Loucy (cell line): ENCODE data around the gene SHROOM3.

Experiments
- H2AFZ ChIP-seq: fragments of 200-600 bp; sonication (generic); 2 replicates; pipeline ENCODE4 v1.6.0; 2016; ENCODE audit warnings: antibody characterized with exemption, mild to moderate bottlenecking, low read length, moderate library complexity
- H3F3A ChIP-seq: fragments of 200-600 bp; 2 replicates; pipeline ENCODE4 v1.6.0; 2016; ENCODE audit warnings: antibody characterized with exemption, low read depth, mild to moderate bottlenecking
- H3K27me3 ChIP-seq: fragments of 200-600 bp; sonication (generic); 2 replicates; pipeline ENCODE4 v1.6.1; 2014; ENCODE audit warnings: low read length, mild to moderate bottlenecking; ENCODE audit not compliant: insufficient read depth, poor library complexity, severe bottlenecking
- H3K36me3 ChIP-seq: fragments of 200-600 bp; sonication (generic); 2 replicates; pipeline ENCODE4 v1.6.1; 2016; ENCODE audit warnings: low read length; ENCODE audit not compliant: insufficient read depth
- H3K4me1 ChIP-seq: fragments of 200-600 bp; sonication (generic); 2 replicates; pipeline ENCODE4 v1.5.1; 2014; ENCODE audit warnings: low read length, mild to moderate bottlenecking; ENCODE audit not compliant: insufficient read depth, poor library complexity, severe bottlenecking
- H3K4me2 ChIP-seq: fragments of 200-600 bp; sonication (generic); 2 replicates; pipeline ENCODE4 v1.6.0; 2014; ENCODE audit warnings: antibody characterized with exemption, low read length, low read depth, mild to moderate bottlenecking; ENCODE audit not compliant: poor library complexity, severe bottlenecking
- H3K4me3 ChIP-seq: fragments of 200-600 bp; sonication (generic); 2 replicates; pipeline ENCODE4 v1.5.1; 2014; ENCODE audit warnings: low read length, mild to moderate bottlenecking, mixed read lengths; ENCODE audit not compliant: poor library complexity, severe bottlenecking
- H3K79me2 ChIP-seq: fragments of 200-600 bp; sonication (generic); 2 replicates; pipeline ENCODE4 v1.6.1; 2014; ENCODE audit warnings: low read length; ENCODE audit not compliant: insufficient read depth
- H3K9ac ChIP-seq: fragments of 200-600 bp; sonication (generic); 2 replicates; pipeline ENCODE4 v1.6.0; 2014; ENCODE audit warnings: mild to moderate bottlenecking, low read depth, low read length, moderate library complexity; ENCODE audit not compliant: poor library complexity, severe bottlenecking
- H3K9me2 ChIP-seq: fragments of 200-600 bp; sonication (generic); replicated peaks from 2 replicates; pipeline ENCODE4 v1.6.1; 2016; ENCODE audit warnings: low read depth, low read length, mixed read lengths
- H3K9me3 ChIP-seq: fragments of 200-600 bp; sonication (generic); 2 replicates; pipeline ENCODE4 v1.6.1; 2014; ENCODE audit warnings: mild to moderate bottlenecking, antibody characterized with exemption, low read length, low read depth; ENCODE audit not compliant: insufficient read depth
- H4K20me1 ChIP-seq: fragments of 200-600 bp; sonication (generic); 2 replicates; pipeline ENCODE4 v1.6.0; 2014; ENCODE audit warnings: antibody characterized with exemption, low read length, mild to moderate bottlenecking; ENCODE audit not compliant: insufficient read depth, poor library complexity, severe bottlenecking
- EZH2phosphoT487 ChIP-seq: fragments of 200-600 bp; IDR thresholded peaks from 2 replicates; pipeline ENCODE4 v1.6.1; 2018; ENCODE audit warnings: antibody characterized with exemption, mild to moderate bottlenecking, moderate library complexity, borderline replicate concordance
- TF ChIP-seq, protein P1 (sequence below): fragments of 200-600 bp; sonication (generic); conservative IDR thresholded peaks from 2 replicates; pipeline ENCODE4 v1.5.1; 2014; ENCODE audit warnings: mild to moderate bottlenecking, antibody characterized with exemption, low read length

The SHROOM3 gene

DNA sequence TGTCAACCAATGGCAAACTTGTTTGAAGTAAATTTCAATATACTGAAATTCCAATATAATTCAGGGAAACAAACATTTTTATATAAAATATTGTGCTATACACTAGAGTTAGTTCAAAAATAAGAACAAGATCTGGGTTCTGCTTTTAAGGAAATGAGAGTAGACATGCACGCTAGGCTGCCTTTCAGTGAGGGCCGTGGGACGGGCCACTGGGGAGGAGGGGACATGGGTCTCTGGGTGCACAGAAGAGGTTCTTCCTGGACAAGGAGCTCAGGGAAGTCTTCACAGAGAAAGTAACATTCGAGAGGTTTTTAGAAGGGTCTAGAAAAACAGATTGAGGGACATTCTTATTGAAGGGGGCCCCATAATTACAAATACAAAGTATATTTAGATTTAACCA, 64.4 kb downstream of the SHROOM3 start:
- H3K27me3 ChIP-seq: no peaks in the 10 kb centered on the region
- no peaks in the 10 kb centered on the region for H3K4me1 ChIP-seq
- H3K4me2 ChIP-seq: no peak overlapping the region
- no peaks in the 10 kb centered on the region for H3K36me3 ChIP-seq
- H3K79me2 ChIP-seq: no peaks in the 10 kb centered on the region
- no peak overlapping the region for H2AFZ ChIP-seq
- H3K9ac ChIP-seq: no peak overlapping the region
- no peaks in the 10 kb centered on the region for H3K9me3 ChIP-seq
- no peaks in the 10 kb centered on the region for H3K9me2 ChIP-seq
- H4K20me1 ChIP-seq: no peaks in the 10 kb centered on the region
- H3F3A ChIP-seq: no peaks in the 10 kb centered on the region
- TF ChIP-seq, protein P1, sequence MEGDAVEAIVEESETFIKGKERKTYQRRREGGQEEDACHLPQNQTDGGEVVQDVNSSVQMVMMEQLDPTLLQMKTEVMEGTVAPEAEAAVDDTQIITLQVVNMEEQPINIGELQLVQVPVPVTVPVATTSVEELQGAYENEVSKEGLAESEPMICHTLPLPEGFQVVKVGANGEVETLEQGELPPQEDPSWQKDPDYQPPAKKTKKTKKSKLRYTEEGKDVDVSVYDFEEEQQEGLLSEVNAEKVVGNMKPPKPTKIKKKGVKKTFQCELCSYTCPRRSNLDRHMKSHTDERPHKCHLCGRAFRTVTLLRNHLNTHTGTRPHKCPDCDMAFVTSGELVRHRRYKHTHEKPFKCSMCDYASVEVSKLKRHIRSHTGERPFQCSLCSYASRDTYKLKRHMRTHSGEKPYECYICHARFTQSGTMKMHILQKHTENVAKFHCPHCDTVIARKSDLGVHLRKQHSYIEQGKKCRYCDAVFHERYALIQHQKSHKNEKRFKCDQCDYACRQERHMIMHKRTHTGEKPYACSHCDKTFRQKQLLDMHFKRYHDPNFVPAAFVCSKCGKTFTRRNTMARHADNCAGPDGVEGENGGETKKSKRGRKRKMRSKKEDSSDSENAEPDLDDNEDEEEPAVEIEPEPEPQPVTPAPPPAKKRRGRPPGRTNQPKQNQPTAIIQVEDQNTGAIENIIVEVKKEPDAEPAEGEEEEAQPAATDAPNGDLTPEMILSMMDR: no peak
- TF ChIP-seq EZH2phosphoT487: no peak
- no peak overlapping the region for H3K4me3 ChIP-seq

DNA sequence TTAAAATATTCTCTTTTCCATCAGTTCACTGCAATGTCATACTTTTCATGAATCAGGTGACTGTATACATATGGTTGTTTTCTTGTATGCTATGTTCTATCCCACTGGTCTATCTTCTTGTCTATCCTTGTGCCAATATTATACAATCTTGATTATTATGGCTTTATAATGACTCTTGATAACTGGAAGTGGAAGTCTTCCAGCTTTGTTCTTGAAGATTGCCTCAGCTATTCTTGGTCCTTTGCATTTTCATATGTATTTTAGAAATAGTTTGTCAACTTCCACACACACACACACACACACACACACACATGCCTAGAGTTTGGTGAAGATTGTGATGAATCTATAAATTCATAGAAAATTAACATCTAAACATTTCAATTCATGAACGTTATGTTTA, 67.9 kb downstream of the SHROOM3 start:
- H3K4me3 ChIP-seq: no peak overlapping the region
- H3K4me1 ChIP-seq: no peaks in the 10 kb centered on the region
- H3F3A ChIP-seq: no peaks in the 10 kb centered on the region
- no peaks in the 10 kb centered on the region for H3K79me2 ChIP-seq
- no peak overlapping the region for H2AFZ ChIP-seq
- no peaks in the 10 kb centered on the region for H3K9me3 ChIP-seq
- H4K20me1 ChIP-seq: no peaks in the 10 kb centered on the region
- H3K9ac ChIP-seq: no peak overlapping the region
- H3K4me2 ChIP-seq: no peak overlapping the region
- H3K27me3 ChIP-seq: no peaks in the 10 kb centered on the region
- TF ChIP-seq EZH2phosphoT487: no peak
- TF ChIP-seq, protein P1: no peak
- no peaks in the 10 kb centered on the region for H3K9me2 ChIP-seq
- H3K36me3 ChIP-seq: no peaks in the 10 kb centered on the region

DNA sequence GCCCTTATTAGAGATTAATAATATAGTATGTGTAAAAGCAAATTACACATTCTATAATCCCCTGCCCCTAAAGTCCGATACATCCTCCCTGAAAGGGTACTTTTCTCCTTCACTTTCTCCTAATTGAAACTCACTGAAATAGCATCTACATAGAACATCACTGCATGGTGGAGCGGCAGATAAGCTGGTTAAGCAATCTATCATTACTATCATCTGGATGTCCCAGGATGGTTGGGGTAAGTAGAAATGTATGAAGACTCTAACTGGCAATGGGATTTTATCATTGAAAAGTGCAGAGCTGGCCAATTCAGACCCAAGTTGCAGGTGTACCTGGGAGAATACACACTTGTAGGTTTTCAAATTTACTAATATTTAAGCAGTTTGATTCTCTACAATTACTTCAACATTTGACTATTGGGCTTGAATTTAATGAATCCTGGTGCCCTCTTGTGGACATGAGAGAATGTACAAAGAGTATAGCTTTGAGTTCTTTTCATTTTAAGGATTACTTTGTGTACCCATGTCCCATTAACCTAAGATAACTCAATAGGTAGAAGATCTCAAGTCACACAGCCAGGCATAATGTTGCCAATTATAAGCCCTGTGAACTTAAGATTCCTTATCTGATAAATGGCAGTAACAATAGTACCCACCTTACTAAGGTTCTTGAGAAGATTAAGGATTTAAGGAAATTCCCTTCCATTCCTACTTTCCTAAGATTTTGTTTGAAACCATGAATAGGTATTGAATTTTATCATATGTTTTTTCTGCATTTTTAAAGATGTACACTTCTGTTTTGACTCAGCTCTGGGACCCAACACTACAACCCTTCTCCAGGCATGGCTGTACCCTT, 69.8 kb downstream of the SHROOM3 start:
- no peak overlapping the region for H3K4me3 ChIP-seq
- no peaks in the 10 kb centered on the region for H3K27me3 ChIP-seq
- H3K79me2 ChIP-seq: no peaks in the 10 kb centered on the region
- no peaks in the 10 kb centered on the region for H3K9me2 ChIP-seq
- no peaks in the 10 kb centered on the region for H3K36me3 ChIP-seq
- H2AFZ ChIP-seq: no peak overlapping the region
- H3F3A ChIP-seq: no peaks in the 10 kb centered on the region
- TF ChIP-seq EZH2phosphoT487: no peak
- TF ChIP-seq, protein P1: peak; percentile 83
- no peak overlapping the region for H3K4me2 ChIP-seq
- no peak overlapping the region for H3K9ac ChIP-seq
- H4K20me1 ChIP-seq: no peaks in the 10 kb centered on the region
- no peaks in the 10 kb centered on the region for H3K9me3 ChIP-seq
- no peaks in the 10 kb centered on the region for H3K4me1 ChIP-seq
